Measurements from ENCODE around the gene HSFX4. TPM values are rescaled to one million over a fixed set of nuclear protein-coding genes. Genes with fewer than 3 reads are reported as not detected.
"Not testable (repeated sequence)": the region's sequence is repeated elsewhere in the genome, so short reads cannot be mapped to it uniquely, and the experiment has no call there.

Gene HSFX4
- not detected for total RNA-seq
- not detected for polyA plus RNA-seq (2013, experiment 1 of 2)
- not detected for polyA plus RNA-seq (2013, experiment 2 of 2)
- long read RNA-seq, experiment 1, result 0 reads
- long read RNA-seq, experiment 2, result 0 reads
- long read RNA-seq, experiment 3, result 0 reads
- long read RNA-seq, experiment 4, result 0 reads

GRCh38 chrX:149929400-149929799, at the start of gene HSFX4:
TSS of gene HSFX4 (plus strand) at chrX:149929573. CDS start at chrX:149929645, 72 bp downstream.
- not testable (repeated sequence) for H3K9me3 ChIP-seq (ENCODE audit: control insufficient read depth, low read length); H3K9me3 Mint-ChIP-seq; H3K4me1 ChIP-seq (ENCODE audit: control insufficient read depth, insufficient read depth, low read length); H3K27me3 Mint-ChIP-seq (ENCODE audit: insufficient read depth); H3K4me1 Mint-ChIP-seq; H3K27ac ChIP-seq (ENCODE audit: low read depth, low read length); H3K4me3 ChIP-seq (ENCODE audit: low read length); DNase-seq; H3K36me3 Mint-ChIP-seq (ENCODE audit: low read depth); H3K9ac ChIP-seq (ENCODE audit: extremely low read depth, low read length, poor library complexity, severe bottlenecking); H3K4me3 Mint-ChIP-seq; H3K27ac Mint-ChIP-seq; H3K36me3 ChIP-seq (ENCODE audit: control insufficient read depth, insufficient read depth, low read length); H3K27me3 ChIP-seq (ENCODE audit: control insufficient read depth, insufficient read depth, low read length, poor library complexity, severe bottlenecking)
- WGBS, 2 experiments (ENCODE audit: insufficient coverage in 1 of 2, insufficient read length in 1 of 2), result no CpG with 5 or more reads among the region's 7 CpGs

- DNase-seq, result peak; percentile 77
- peak; percentile 77 for TF ChIP-seq CTCF (conservative IDR thresholded peaks at IDR 0.05)
- Mint-ChIP-seq H3K4me1 (no peaks in the 10 kb centered on the region), H3K36me3 (ENCODE audit: low read depth) (no peaks in the 10 kb centered on the region), H3K27ac (no peak within 1 kb of the TSS), H3K27me3 (ENCODE audit: insufficient read depth) (no peaks in the 10 kb centered on the region), H3K9me3 (peaks cover 36% of the 10 kb centered on the region), H3K4me3 (no peak within 1 kb of the TSS)
- Histone ChIP-seq H3K27me3 (ENCODE audit: control insufficient read depth, insufficient read depth, low read length, poor library complexity, severe bottlenecking) (no peaks in the 10 kb centered on the region), H3K27ac (ENCODE audit: low read depth, low read length) (no peak within 1 kb of the TSS), H3K4me3 (ENCODE audit: low read length) (no peak within 1 kb of the TSS), H3K4me1 (ENCODE audit: control insufficient read depth, insufficient read depth, low read length) (no peaks in the 10 kb centered on the region), H3K9me3 (ENCODE audit: control insufficient read depth, low read length) (no peaks in the 10 kb centered on the region), H3K36me3 (ENCODE audit: control insufficient read depth, insufficient read depth, low read length) (no peaks in the 10 kb centered on the region), H3K9ac (ENCODE audit: extremely low read depth, low read length, poor library complexity, severe bottlenecking) (no peak within 1 kb of the TSS)
- 95 to 96% methylated on average over 5 to 31 of the region's 33 CpGs for WGBS, 2 experiments (ENCODE audit: insufficient coverage in 1 of 2, insufficient read length in 1 of 2)
Observed at GRCh38 chrX:149881081-149881711, 48.2 kb upstream of the HSFX4 start, which contains the start of gene MAGEA8. TSS of gene MAGEA8 (plus strand) at chrX:149881183. CDS start at chrX:149884273, 3,090 bp downstream.

GRCh38 chrX:149890828-149891227, 38.5 kb upstream of the HSFX4 start:
- peaks cover 51% of the 10 kb centered on the region for H3K9me3 Mint-ChIP-seq
- not testable (repeated sequence) for DNase-seq; H3K9ac ChIP-seq (ENCODE audit: extremely low read depth, low read length, poor library complexity, severe bottlenecking); H3K27ac Mint-ChIP-seq; H3K4me1 Mint-ChIP-seq; H3K36me3 ChIP-seq (ENCODE audit: control insufficient read depth, insufficient read depth, low read length); H3K4me3 Mint-ChIP-seq; H3K9me3 ChIP-seq (ENCODE audit: control insufficient read depth, low read length); H3K27me3 Mint-ChIP-seq (ENCODE audit: insufficient read depth); H3K36me3 Mint-ChIP-seq (ENCODE audit: low read depth); H3K4me1 ChIP-seq (ENCODE audit: control insufficient read depth, insufficient read depth, low read length); H3K4me3 ChIP-seq (ENCODE audit: low read length); H3K27ac ChIP-seq (ENCODE audit: low read depth, low read length); H3K27me3 ChIP-seq (ENCODE audit: control insufficient read depth, insufficient read depth, low read length, poor library complexity, severe bottlenecking)
- WGBS, 2 experiments (ENCODE audit: insufficient coverage in 1 of 2, insufficient read length in 1 of 2), result 100% methylated on average over 1 of the region's 2 CpGs; no CpG with 5 or more reads in 1 of the 2 experiments

GRCh38 chrX:149898554-149898953, 30.8 kb upstream of the HSFX4 start:
- peaks cover 2% of the 10 kb centered on the region for H3K36me3 Mint-ChIP-seq (ENCODE audit: low read depth)
- Histone ChIP-seq H3K9ac (ENCODE audit: extremely low read depth, low read length, poor library complexity, severe bottlenecking) (no peak overlapping the region), H3K4me3 (ENCODE audit: low read length) (no peak overlapping the region), H3K27me3 (ENCODE audit: control insufficient read depth, insufficient read depth, low read length, poor library complexity, severe bottlenecking) (no peaks in the 10 kb centered on the region), H3K4me1 (ENCODE audit: control insufficient read depth, insufficient read depth, low read length) (no peaks in the 10 kb centered on the region), H3K36me3 (ENCODE audit: control insufficient read depth, insufficient read depth, low read length) (no peaks in the 10 kb centered on the region), H3K9me3 (ENCODE audit: control insufficient read depth, low read length) (no peaks in the 10 kb centered on the region), H3K27ac (ENCODE audit: low read depth, low read length) (no peak overlapping the region)
- TF ChIP-seq CTCF (conservative IDR thresholded peaks at IDR 0.05), result no peak
- H3K4me1 Mint-ChIP-seq, result no peaks in the 10 kb centered on the region
- H3K9me3 Mint-ChIP-seq, result peaks cover 39% of the 10 kb centered on the region
- no peaks in the 10 kb centered on the region for H3K27me3 Mint-ChIP-seq (ENCODE audit: insufficient read depth)
- H3K4me3 Mint-ChIP-seq, result no peak overlapping the region
- no peak overlapping the region for H3K27ac Mint-ChIP-seq
- WGBS, 2 experiments (ENCODE audit: insufficient coverage in 1 of 2, insufficient read length in 1 of 2), result no CpG with 5 or more reads among the region's 1 CpG
- no peak for DNase-seq
